Tibial nerve (tissue), 4 donors: ENCODE data around the gene OR5H6. TPM values are rescaled to one million over a fixed set of nuclear protein-coding genes. Genes with fewer than 3 reads are reported as not detected.

Source experiments
- DNase-seq, 2 donors: peaks; one replicate each; pipeline ENCODE4 v3.0.0-alpha.2; 2019; ENCODE audit warnings: low spot score in 2 of 2
- H3K27ac ChIP-seq, 4 donors: fragments of 200-600 bp; sonication (generic) in 3 of 4; one replicate each; pipeline ENCODE4 v1.5.1; 2017 to 2019; ENCODE audit warnings: mild to moderate bottlenecking in 1 of 4
- H3K27me3 ChIP-seq, 2 donors: fragments of 200-600 bp; sonication (generic) in 1 of 2; one replicate each; pipeline versions ENCODE4 v1.5.1 to v1.6.0; 2017 to 2019
- H3K36me3 ChIP-seq, 3 donors: fragments of 200-600 bp; sonication (generic); one replicate each; pipeline ENCODE4 v1.5.1; 2018 to 2019
- H3K4me1 ChIP-seq, 4 donors: fragments of 200-600 bp; sonication (generic) in 3 of 4; one replicate each; pipeline ENCODE4 v1.5.1; 2017 to 2019
- H3K4me3 ChIP-seq, 4 donors: fragments of 200-600 bp; sonication (generic) in 3 of 4; one replicate each; pipeline ENCODE4 v1.5.1; 2017 to 2019; ENCODE audit warnings: mild to moderate bottlenecking in 1 of 4, moderate library complexity in 1 of 4
- H3K9me3 ChIP-seq, 4 donors: fragments of 200-600 bp; sonication (generic) in 3 of 4; one replicate each; pipeline ENCODE4 v1.5.1; 2017 to 2019
- EP300 ChIP-seq, 2 donors: sonication (generic); formaldehyde crosslinking; IDR thresholded peaks; one replicate each; pipeline ENCODE4 v1.6.1; 2017; ENCODE audit warnings: antibody characterized with exemption in 2 of 2, mild to moderate bottlenecking in 1 of 2
- POLR2A ChIP-seq, 2 donors: fragments of 450-650 bp; IDR thresholded peaks; one replicate each; pipeline ENCODE4 v1.6.1; 2017; ENCODE audit warnings: antibody characterized with exemption in 2 of 2, mild to moderate bottlenecking in 2 of 2, moderate library complexity in 2 of 2
- WGBS, 2 donors: methylation state at CpG; one replicate each; pipeline ENCODE4 v1.1.5; 2018; 5-methylcytosine and 5-hydroxymethylcytosine counted together
- total RNA-seq, 4 donors: library from RNA; depleted of rRNA; stranded (reverse); fragments of >200 nt; gene quantifications; one replicate each; pipeline ENCODE4 v1.1.0, GENCODE V29; 2016
- TF ChIP-seq, protein P1 (sequence below), 5 experiments: fragments of 200-600 bp in 3 of 5; fragments of 450-650 bp in 2 of 5; sonication (generic) in 3 of 5; IDR thresholded peaks; one replicate each; pipeline ENCODE4 v1.5.1; 2016 to 2019; ENCODE audit warnings: antibody characterized with exemption in 5 of 5, mild to moderate bottlenecking in 3 of 5, moderate library complexity in 2 of 5

The OR5H6 gene
- total RNA-seq, 4 donors from 2014 or later: not detected

DNA sequence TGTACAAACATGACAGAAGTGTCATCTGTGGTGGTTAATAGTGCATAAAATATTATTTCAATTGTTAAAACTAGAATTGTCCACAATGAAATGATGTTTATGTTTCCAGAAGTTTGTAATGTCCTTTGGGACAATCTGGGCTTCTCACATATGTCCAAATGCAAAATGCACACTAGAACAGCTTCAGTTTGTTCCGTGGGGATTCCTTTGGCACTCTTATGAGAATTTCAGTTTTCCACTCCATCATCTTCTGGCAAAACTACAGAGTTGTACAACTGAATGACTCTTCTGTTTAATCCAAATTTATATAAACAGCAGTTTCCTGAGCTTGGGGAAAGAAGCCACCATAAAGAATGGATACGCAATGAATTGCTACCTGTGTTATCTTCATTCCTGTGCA is 2.0 kb upstream of the OR5H6 start:
- no peak overlapping the region for H3K4me3 ChIP-seq
- H3K9me3 ChIP-seq: peaks cover 0 to 15% (median 0%) of the 10 kb centered on the region in 4 donors
- no peak for DNase-seq
- no peaks in the 10 kb centered on the region for H3K36me3 ChIP-seq
- WGBS, 2 donors: 45 to 55% methylated on average over 2 of the region's 2 CpGs
- no peak overlapping the region for H3K27ac ChIP-seq
- no peaks in the 10 kb centered on the region for H3K4me1 ChIP-seq
- TF ChIP-seq, protein P1, sequence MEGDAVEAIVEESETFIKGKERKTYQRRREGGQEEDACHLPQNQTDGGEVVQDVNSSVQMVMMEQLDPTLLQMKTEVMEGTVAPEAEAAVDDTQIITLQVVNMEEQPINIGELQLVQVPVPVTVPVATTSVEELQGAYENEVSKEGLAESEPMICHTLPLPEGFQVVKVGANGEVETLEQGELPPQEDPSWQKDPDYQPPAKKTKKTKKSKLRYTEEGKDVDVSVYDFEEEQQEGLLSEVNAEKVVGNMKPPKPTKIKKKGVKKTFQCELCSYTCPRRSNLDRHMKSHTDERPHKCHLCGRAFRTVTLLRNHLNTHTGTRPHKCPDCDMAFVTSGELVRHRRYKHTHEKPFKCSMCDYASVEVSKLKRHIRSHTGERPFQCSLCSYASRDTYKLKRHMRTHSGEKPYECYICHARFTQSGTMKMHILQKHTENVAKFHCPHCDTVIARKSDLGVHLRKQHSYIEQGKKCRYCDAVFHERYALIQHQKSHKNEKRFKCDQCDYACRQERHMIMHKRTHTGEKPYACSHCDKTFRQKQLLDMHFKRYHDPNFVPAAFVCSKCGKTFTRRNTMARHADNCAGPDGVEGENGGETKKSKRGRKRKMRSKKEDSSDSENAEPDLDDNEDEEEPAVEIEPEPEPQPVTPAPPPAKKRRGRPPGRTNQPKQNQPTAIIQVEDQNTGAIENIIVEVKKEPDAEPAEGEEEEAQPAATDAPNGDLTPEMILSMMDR (IDR thresholded peaks at IDR 0.05): no peak
- no peak for TF ChIP-seq POLR2A (IDR thresholded peaks at IDR 0.05)
- TF ChIP-seq EP300 (IDR thresholded peaks at IDR 0.05): no peak
- H3K27me3 ChIP-seq: no peaks in the 10 kb centered on the region

DNA sequence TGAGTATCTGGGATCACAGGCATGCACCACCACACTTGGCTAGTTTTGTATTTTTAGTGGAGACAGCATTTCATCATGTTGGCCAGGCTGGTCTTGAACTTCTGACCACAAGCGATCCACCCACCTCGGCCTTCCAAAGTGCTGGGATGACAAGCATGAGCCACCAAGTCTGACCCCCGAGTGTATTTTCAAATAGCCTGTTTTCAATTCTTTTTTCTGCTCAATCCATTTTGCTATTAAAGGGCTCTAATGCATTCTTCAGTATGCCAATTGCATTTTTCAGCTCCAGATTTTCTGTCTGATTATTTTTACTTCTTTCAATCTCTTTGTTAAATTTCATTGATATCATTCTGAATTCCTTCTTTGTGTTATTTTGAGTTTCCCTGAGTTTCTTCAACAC is 5.8 kb downstream of the OR5H6 start:
- WGBS, 2 donors: 86 to 87% methylated on average over 3 of the region's 3 CpGs
- TF ChIP-seq POLR2A (IDR thresholded peaks at IDR 0.05): no peak
- TF ChIP-seq EP300 (IDR thresholded peaks at IDR 0.05): no peak
- TF ChIP-seq, protein P1 (IDR thresholded peaks at IDR 0.05): no peak
- no peak for DNase-seq
- no peaks in the 10 kb centered on the region for H3K27me3 ChIP-seq
- H3K4me1 ChIP-seq: no peaks in the 10 kb centered on the region
- H3K4me3 ChIP-seq: no peak overlapping the region
- H3K9me3 ChIP-seq: peaks cover 0 to 25% (median 0%) of the 10 kb centered on the region in 4 donors
- H3K36me3 ChIP-seq: no peaks in the 10 kb centered on the region
- no peak overlapping the region for H3K27ac ChIP-seq

GRCh38 chr3:98272126-98272525 is 8.1 kb downstream of the OR5H6 start:
- Histone ChIP-seq H3K4me3 (no peak overlapping the region), H3K27ac (no peak overlapping the region), H3K9me3 (peaks cover 0 to 25% (median 0%) of the 10 kb centered on the region in 4 donors), H3K36me3 (no peaks in the 10 kb centered on the region), H3K4me1 (no peaks in the 10 kb centered on the region), H3K27me3 (no peaks in the 10 kb centered on the region)
- 74 to 80% methylated on average over 3 of the region's 3 CpGs for WGBS, 2 donors
- TF ChIP-seq, protein P1 (IDR thresholded peaks at IDR 0.05): no peak
- TF ChIP-seq EP300 (IDR thresholded peaks at IDR 0.05) (no peak), POLR2A (IDR thresholded peaks at IDR 0.05) (no peak)
- no peak for DNase-seq

DNA sequence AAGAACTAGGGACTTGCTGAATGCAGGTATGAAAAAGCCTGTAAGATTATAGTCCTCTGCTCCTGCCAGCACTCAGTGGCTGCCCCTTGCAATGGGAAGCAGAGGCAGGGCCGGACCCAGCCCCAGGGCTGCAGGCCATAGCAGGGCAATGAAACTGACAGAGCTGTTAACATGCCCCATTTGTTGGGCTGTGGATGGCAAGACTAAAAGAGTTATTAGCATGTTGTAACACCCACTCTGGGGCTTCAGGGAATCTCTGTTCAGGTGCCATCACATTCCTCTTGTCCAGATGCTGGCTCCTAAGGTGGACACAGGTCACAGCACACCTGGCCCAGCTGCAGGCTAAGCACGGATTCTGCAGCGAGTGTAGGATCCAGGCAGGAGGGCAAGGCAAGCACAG is 10.9 kb downstream of the OR5H6 start:
- DNase-seq: no peak
- no peaks in the 10 kb centered on the region for H3K36me3 ChIP-seq
- 77 to 88% methylated on average over 3 of the region's 3 CpGs for WGBS, 2 donors
- no peaks in the 10 kb centered on the region for H3K27me3 ChIP-seq
- TF ChIP-seq POLR2A (IDR thresholded peaks at IDR 0.05) (no peak), EP300 (IDR thresholded peaks at IDR 0.05) (no peak)
- TF ChIP-seq, protein P1 (IDR thresholded peaks at IDR 0.05): no peak
- H3K27ac ChIP-seq: no peak overlapping the region
- peaks cover 0 to 5% (median 0%) of the 10 kb centered on the region in 4 donors for H3K4me1 ChIP-seq
- H3K4me3 ChIP-seq: no peak overlapping the region
- peaks cover 0 to 18% (median 0%) of the 10 kb centered on the region in 4 donors for H3K9me3 ChIP-seq

DNA sequence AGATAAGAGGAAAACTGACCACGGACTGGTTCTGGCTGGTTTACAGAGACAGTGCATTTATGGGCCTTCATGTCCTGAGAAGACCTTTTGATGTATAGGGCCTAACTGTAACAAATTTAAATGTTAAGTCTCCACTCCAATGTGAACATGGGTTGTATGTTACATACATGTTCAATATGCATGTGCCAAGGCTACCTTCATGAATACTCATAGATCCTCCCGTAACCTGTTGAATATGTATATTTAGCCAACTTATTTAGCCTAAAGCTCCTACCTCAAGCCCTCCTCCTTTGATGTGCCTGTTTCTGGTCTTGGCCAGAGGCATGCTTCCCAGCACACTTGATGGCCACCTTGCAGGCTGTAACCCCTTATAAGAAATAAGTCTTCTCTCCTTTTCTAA is 18.2 kb downstream of the OR5H6 start, which contains the start of gene OR5H2:
OR5H2 (plus strand) TSS at position 301 of the 400 bp plus-strand sequence. CDS start 398 bp downstream, outside the sequence.
- H3K36me3 ChIP-seq: no peaks in the 10 kb centered on the region
- WGBS, 2 donors: 69 to 75% methylated on average over 2 of the region's 2 CpGs
- peaks cover 0 to 5% (median 0%) of the 10 kb centered on the region in 4 donors for H3K4me1 ChIP-seq
- DNase-seq: no peak
- no peak within 1 kb of the TSS for H3K4me3 ChIP-seq
- no peaks in the 10 kb centered on the region for H3K27me3 ChIP-seq
- H3K9me3 ChIP-seq: peaks cover 0 to 3% (median 0%) of the 10 kb centered on the region in 4 donors
- no peak within 1 kb of the TSS for H3K27ac ChIP-seq
- TF ChIP-seq EP300 (IDR thresholded peaks at IDR 0.05): no peak
- TF ChIP-seq, protein P1 (IDR thresholded peaks at IDR 0.05): no peak
- TF ChIP-seq POLR2A (IDR thresholded peaks at IDR 0.05): no peak
